ENCODE measurements around the gene CHST8.

The CHST8 gene, protein sequence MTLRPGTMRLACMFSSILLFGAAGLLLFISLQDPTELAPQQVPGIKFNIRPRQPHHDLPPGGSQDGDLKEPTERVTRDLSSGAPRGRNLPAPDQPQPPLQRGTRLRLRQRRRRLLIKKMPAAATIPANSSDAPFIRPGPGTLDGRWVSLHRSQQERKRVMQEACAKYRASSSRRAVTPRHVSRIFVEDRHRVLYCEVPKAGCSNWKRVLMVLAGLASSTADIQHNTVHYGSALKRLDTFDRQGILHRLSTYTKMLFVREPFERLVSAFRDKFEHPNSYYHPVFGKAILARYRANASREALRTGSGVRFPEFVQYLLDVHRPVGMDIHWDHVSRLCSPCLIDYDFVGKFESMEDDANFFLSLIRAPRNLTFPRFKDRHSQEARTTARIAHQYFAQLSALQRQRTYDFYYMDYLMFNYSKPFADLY

DNA sequence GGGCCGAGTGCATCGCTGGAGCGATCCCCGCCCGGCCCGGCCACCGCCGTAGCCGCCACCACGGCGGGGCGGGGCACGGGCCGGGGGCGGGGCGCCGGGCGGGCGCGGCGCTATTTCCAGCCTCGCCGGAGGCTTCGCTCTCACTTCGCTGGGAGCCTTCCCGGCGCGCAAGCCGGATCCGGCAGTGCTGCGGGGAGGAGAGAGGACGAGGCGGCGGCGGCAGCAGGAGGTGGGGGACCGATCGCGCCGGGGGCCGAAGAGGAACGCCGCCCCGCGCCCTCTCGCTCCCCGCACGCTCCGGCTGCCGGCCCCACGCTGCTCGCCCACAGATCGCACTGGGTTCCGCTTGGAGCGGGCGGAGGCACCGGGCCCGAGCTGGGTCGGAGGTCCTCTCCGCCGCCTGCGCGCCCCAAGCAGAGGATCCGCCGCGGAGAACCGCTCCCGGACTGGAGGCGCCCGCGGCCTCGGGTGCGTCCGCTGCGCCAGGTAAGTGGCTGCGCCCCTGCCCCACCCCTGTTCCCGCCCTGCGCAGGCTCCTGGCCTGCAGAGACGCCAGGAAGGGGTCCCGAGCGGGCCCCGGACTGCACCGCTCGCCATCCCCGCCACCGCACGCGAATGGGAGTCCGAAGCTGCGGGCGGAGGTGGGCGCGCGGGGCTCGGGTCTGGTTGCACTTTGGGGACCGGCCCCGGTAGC is at the start of gene CHST8:
TSS of gene CHST8 (plus strand) at position 143 of the 694 bp plus-strand sequence. CDS start 67,309 bp downstream, outside the sequence.
- in situ Hi-C loops (cut with MboI; ENCODE audit: low sequenced_read_pairs, unreplicated experiment), result no loop called here
- TF ChIP-seq, protein P1, sequence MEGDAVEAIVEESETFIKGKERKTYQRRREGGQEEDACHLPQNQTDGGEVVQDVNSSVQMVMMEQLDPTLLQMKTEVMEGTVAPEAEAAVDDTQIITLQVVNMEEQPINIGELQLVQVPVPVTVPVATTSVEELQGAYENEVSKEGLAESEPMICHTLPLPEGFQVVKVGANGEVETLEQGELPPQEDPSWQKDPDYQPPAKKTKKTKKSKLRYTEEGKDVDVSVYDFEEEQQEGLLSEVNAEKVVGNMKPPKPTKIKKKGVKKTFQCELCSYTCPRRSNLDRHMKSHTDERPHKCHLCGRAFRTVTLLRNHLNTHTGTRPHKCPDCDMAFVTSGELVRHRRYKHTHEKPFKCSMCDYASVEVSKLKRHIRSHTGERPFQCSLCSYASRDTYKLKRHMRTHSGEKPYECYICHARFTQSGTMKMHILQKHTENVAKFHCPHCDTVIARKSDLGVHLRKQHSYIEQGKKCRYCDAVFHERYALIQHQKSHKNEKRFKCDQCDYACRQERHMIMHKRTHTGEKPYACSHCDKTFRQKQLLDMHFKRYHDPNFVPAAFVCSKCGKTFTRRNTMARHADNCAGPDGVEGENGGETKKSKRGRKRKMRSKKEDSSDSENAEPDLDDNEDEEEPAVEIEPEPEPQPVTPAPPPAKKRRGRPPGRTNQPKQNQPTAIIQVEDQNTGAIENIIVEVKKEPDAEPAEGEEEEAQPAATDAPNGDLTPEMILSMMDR (IDR thresholded peaks at IDR 0.05; ENCODE audit: borderline replicate concordance, control extremely low read depth, extremely low read depth, insufficient read depth, missing control alignments), result no peak
- no peak for DNase-seq (ENCODE audit: low spot score)

DNA sequence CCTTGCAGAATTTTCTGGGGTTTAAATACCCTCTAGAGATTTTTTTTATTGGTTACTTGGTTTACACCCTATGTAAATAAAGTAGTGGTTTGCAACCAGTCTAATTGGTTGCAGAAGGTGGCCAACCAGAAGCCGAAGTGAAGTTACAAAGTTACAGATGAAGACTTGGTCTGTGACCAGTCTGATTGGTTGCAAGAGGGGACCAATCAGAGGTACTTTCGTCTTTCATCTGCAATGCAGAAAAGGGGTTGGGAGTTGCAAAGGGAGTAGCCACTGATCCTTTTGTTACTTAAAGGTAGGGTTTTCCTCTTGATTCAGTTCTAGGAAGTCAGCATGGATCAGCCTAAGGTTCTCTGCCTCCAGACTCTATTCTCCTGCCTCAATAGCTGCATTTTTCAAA is 48.8 kb upstream of the CHST8 start:
- no peak for DNase-seq (ENCODE audit: low spot score)
- TF ChIP-seq, protein P1 (IDR thresholded peaks at IDR 0.05; ENCODE audit: borderline replicate concordance, control extremely low read depth, extremely low read depth, insufficient read depth, missing control alignments), result no peak
- in situ Hi-C loops (cut with MboI; ENCODE audit: low sequenced_read_pairs, unreplicated experiment), result no loop called here

DNA sequence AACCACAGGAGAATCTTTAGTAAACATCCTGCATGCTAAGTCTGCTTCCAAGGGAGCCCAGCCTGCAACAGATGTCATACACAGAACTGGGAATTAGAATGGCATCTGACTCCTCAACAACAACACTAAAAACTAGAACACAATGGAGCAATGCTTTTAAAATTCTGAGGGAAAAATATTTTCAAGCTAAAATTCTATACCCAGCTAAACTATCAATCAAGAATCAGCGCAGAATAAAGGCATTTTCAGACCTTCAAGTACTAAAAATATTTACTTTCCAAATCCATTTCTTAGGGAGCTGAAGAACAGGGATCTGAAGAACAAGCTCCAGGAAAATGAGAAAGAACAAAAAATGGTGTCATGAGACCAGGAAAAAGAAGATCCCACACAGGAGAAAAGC is 46.9 kb upstream of the CHST8 start:
- in situ Hi-C loops (cut with MboI; ENCODE audit: low sequenced_read_pairs, unreplicated experiment), result no loop called here
- DNase-seq (ENCODE audit: low spot score), result no peak
- TF ChIP-seq, protein P1 (IDR thresholded peaks at IDR 0.05; ENCODE audit: borderline replicate concordance, control extremely low read depth, extremely low read depth, insufficient read depth, missing control alignments), result no peak

DNA sequence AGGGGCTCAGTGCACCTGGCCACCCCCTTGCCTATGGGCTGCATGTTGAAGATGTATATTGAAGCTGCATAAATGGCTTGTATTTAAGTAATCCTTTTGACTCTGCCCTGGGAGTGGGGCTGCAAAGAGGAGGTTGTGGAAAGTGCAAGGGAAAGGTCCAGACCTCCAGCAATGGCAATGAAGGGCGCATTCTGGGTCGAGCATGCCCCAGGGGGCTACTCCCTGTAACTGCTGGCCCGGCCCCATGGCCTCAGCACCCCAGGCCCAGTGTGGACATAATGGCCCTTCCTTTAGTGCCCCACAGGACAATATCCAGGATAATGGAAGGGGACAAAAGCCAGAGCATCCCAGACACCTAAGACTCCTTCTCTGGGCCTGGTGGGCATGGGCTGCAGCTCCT is 43.1 kb upstream of the CHST8 start:
- TF ChIP-seq, protein P1 (IDR thresholded peaks at IDR 0.05; ENCODE audit: borderline replicate concordance, control extremely low read depth, extremely low read depth, insufficient read depth, missing control alignments), result no peak
- no peak for DNase-seq (ENCODE audit: low spot score)
- in situ Hi-C loops (cut with MboI; ENCODE audit: low sequenced_read_pairs, unreplicated experiment), result no loop called here

DNA sequence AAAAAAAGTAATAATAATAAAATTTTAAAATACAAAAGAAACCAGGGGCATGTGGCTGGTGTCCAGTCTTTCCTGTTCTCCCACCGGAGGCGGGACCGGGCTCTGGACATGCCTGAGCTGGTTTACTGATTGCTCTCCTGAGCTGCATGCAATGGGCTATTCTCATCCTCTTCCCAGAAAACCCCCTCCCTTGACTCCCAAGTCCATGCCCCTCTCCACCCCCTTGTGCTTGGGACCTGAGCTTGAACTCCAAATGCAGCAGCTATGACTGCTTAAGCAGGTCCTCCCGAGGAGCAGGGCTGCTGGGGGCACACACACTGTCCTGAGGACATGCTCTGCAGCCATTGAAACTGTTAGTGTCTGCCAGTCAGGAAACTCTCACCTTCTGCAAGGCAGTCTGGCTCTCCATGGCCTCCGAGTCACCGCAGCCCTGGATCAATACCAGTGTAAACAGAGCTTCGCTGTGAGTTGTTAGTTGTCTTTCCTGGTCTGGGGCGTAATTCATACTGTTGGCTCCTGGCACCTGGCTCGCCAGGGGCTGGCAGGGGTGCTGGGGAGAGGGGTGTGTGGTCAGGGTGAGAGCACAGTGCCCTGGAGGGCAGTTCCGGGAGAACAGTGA is 41.6 kb upstream of the CHST8 start:
- DNase-seq (ENCODE audit: low spot score), result no peak
- in situ Hi-C loops (cut with MboI; ENCODE audit: low sequenced_read_pairs, unreplicated experiment), result no loop called here
- TF ChIP-seq, protein P1 (IDR thresholded peaks at IDR 0.05; ENCODE audit: borderline replicate concordance, control extremely low read depth, extremely low read depth, insufficient read depth, missing control alignments), result no peak

DNA sequence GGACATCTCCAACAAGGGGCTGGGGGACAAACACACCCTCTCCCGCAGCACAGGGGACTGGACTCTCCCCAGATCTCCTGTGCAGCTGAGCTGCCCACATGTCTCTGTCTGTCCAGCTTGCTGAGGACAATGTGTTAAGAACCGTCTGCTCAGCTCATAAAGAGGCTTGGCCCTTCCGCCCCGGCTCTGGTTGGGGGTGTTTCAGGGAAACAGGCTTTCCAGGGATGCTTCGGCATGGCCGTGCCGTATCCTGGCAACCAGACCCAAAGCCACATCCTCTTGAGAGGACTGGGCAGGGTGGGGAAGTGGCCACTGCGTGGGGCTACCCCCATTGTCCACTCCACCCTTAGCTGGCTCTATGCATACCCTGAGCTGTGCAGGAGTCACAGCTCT is 41.1 kb upstream of the CHST8 start:
- DNase-seq (ENCODE audit: low spot score), result no peak
- in situ Hi-C loops (cut with MboI; ENCODE audit: low sequenced_read_pairs, unreplicated experiment), result no loop called here
- TF ChIP-seq, protein P1 (IDR thresholded peaks at IDR 0.05; ENCODE audit: borderline replicate concordance, control extremely low read depth, extremely low read depth, insufficient read depth, missing control alignments), result no peak

All from GM13976 (cell line).